ENCODE data around the gene CR2. TPM values are rescaled to one million over a fixed set of nuclear protein-coding genes. Genes with fewer than 3 reads are reported as not detected.
A peak's percentile ranks its signal among the peaks of the same experiment; 100 is the strongest.

CR2 gene
- total RNA-seq, 1 experiment from 2014 or later: not detected

DNA sequence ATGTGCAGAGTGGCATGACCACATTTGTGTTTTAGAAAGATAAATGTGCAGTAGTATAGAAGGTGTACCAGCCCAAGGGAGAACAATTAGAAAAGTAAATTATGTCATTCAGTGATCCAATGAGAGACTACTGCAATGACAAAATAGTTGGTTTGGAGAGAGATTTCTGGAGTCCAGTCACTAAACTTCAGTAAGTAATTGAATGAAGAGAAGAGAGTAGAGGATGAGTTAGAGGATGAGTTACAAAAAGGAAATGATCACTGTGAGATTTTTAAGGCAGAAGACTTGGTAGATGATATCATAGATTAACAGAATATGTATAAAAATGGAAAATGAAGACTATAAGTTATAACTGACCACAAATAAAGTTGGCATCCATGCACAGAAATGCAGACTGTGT is 8.4 kb downstream of the CR2 start:
- POLR2A ChIA-PET (ENCODE audit: unreplicated experiment): no interaction called here
- CTCF ChIA-PET: interaction anchor here (0.6 kb wide), 1 partner anchor 350 kb away, joined by 3 read pairs; no protein-coding TSS in a partner anchor
- no peak overlapping the region for H3K27ac ChIP-seq (ENCODE audit: low read length)

DNA sequence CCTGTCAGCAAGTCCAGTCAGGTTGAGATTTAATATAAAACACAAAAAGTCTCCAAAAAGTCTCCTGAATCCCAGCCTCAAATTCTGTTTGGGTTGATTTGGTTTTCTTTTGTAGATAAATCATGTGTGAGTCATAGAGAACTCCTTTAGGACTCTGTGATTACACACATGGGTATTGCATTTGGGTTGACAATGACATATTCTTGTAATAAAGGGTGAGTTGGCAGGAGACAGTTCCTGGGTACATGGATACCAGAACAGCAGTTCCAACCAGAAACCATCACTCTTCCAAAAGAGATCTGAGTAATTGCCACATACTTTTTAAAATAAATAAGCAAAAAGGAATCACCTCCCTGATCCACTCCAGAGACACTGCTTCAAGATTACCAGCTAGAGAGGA is 8.9 kb downstream of the CR2 start:
- TF ChIP-seq EZH2phosphoT487 (IDR thresholded peaks at IDR 0.05; ENCODE audit: borderline replicate concordance, low read length) (no peak), EZH2 (IDR thresholded peaks at IDR 0.05; ENCODE audit: low read length, unreplicated experiment) (no peak), CTCF (conservative IDR thresholded peaks at IDR 0.05; ENCODE audit: low read depth, low read length) (no peak)
- ATAC-seq (peak; percentile 71), DNase-seq (peak; percentile 65)
- BruUV-seq (replicated peaks): no TSS peak
- peaks cover 91% of the 10 kb centered on the region for H3K27me3 ChIP-seq (ENCODE audit: low read length)
- no peaks in the 10 kb centered on the region for H3K4me1 ChIP-seq (ENCODE audit: insufficient read depth, low read length)
- H3K9me3 ChIP-seq (ENCODE audit: low read length): no peaks in the 10 kb centered on the region
- no peaks in the 10 kb centered on the region for H4K20me1 ChIP-seq (ENCODE audit: low read length)
- no peak overlapping the region for H2AFZ ChIP-seq (ENCODE audit: low read length)
- H3K36me3 ChIP-seq (ENCODE audit: low read depth, low read length): no peaks in the 10 kb centered on the region
- H3F3A ChIP-seq (ENCODE audit: low read length, unreplicated experiment): no peaks in the 10 kb centered on the region
- H3K9ac ChIP-seq (ENCODE audit: low read length): no peak overlapping the region
- no peak overlapping the region for H3K4me3 ChIP-seq (ENCODE audit: low read length)
- ChIA-PET POLR2A (ENCODE audit: unreplicated experiment) (no interaction called here), CTCF (interaction anchor here (0.6 kb wide), 1 partner anchor 611 kb away, joined by 3 read pairs; no protein-coding TSS in a partner anchor)
- H3K79me2 ChIP-seq (ENCODE audit: low read length): no peaks in the 10 kb centered on the region
- intact Hi-C loops (cut with micrococcal nuclease): no loop called here
- no peak overlapping the region for H3K4me2 ChIP-seq (ENCODE audit: low read length)
- H3K27ac ChIP-seq (ENCODE audit: low read length): no peak overlapping the region
- H3K9me2 ChIP-seq (replicated peaks; ENCODE audit: low read length): no peaks in the 10 kb centered on the region

More for the DNA sequence above, 8.4 kb downstream of the CR2 start:
- BruUV-seq (replicated peaks): no TSS peak
- H3F3A ChIP-seq (ENCODE audit: low read length, unreplicated experiment): no peaks in the 10 kb centered on the region
- no peaks in the 10 kb centered on the region for H3K9me2 ChIP-seq (replicated peaks; ENCODE audit: low read length)
- no peaks in the 10 kb centered on the region for H3K9me3 ChIP-seq (ENCODE audit: low read length)
- no peak overlapping the region for H2AFZ ChIP-seq (ENCODE audit: low read length)
- DNase-seq (no peak), ATAC-seq (no peak)
- H3K9ac ChIP-seq (ENCODE audit: low read length): no peak overlapping the region
- no peak overlapping the region for H3K4me2 ChIP-seq (ENCODE audit: low read length)
- peaks cover 91% of the 10 kb centered on the region for H3K27me3 ChIP-seq (ENCODE audit: low read length)
- intact Hi-C loops (cut with micrococcal nuclease): no loop called here
- H4K20me1 ChIP-seq (ENCODE audit: low read length): no peaks in the 10 kb centered on the region
- no peaks in the 10 kb centered on the region for H3K36me3 ChIP-seq (ENCODE audit: low read depth, low read length)
- TF ChIP-seq CTCF (conservative IDR thresholded peaks at IDR 0.05; ENCODE audit: low read depth, low read length): no peak
- no peak for TF ChIP-seq EZH2 (IDR thresholded peaks at IDR 0.05; ENCODE audit: low read length, unreplicated experiment)
- TF ChIP-seq EZH2phosphoT487 (IDR thresholded peaks at IDR 0.05; ENCODE audit: borderline replicate concordance, low read length): no peak
- no peak overlapping the region for H3K4me3 ChIP-seq (ENCODE audit: low read length)
- no peaks in the 10 kb centered on the region for H3K79me2 ChIP-seq (ENCODE audit: low read length)
- H3K4me1 ChIP-seq (ENCODE audit: insufficient read depth, low read length): no peaks in the 10 kb centered on the region

DNA sequence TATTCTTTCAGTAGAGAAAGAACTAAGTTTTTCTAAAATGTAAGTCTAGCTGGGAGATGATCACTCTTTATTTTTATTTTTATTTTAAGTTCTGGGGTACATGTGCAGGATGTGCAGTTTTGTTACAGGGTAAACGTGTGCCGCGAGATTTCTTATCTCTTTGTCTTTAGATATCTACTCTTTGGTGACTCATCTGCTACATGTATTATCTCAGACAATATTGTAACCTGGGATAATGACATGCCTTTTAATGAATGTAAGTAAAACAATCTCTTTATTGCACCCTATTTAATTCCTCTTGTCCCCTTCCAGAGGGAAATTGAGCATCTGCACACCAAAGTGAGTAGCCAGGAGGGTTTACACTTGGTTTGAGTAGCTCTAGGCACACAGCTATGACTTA is 9.4 kb downstream of the CR2 start:
- H3K9me2 ChIP-seq (replicated peaks; ENCODE audit: low read length): no peaks in the 10 kb centered on the region
- H3F3A ChIP-seq (ENCODE audit: low read length, unreplicated experiment): no peaks in the 10 kb centered on the region
- H3K4me1 ChIP-seq (ENCODE audit: insufficient read depth, low read length): no peaks in the 10 kb centered on the region
- no peak overlapping the region for H3K27ac ChIP-seq (ENCODE audit: low read length)
- H3K4me2 ChIP-seq (ENCODE audit: low read length): no peak overlapping the region
- no peaks in the 10 kb centered on the region for H4K20me1 ChIP-seq (ENCODE audit: low read length)
- no peaks in the 10 kb centered on the region for H3K36me3 ChIP-seq (ENCODE audit: low read depth, low read length)
- H3K4me3 ChIP-seq (ENCODE audit: low read length): no peak overlapping the region
- intact Hi-C loops (cut with micrococcal nuclease): no loop called here
- TF ChIP-seq CTCF (conservative IDR thresholded peaks at IDR 0.05; ENCODE audit: low read depth, low read length) (no peak), EZH2 (IDR thresholded peaks at IDR 0.05; ENCODE audit: low read length, unreplicated experiment) (no peak), EZH2phosphoT487 (IDR thresholded peaks at IDR 0.05; ENCODE audit: borderline replicate concordance, low read length) (no peak)
- ChIA-PET POLR2A (ENCODE audit: unreplicated experiment) (no interaction called here), CTCF (interaction anchor here (1.2 kb wide), 1 partner anchor 102 kb away, joined by 7 read pairs; no protein-coding TSS in a partner anchor)
- H3K79me2 ChIP-seq (ENCODE audit: low read length): no peaks in the 10 kb centered on the region
- peaks cover 91% of the 10 kb centered on the region for H3K27me3 ChIP-seq (ENCODE audit: low read length)
- no TSS peak for BruUV-seq (replicated peaks)
- ATAC-seq (no peak), DNase-seq (no peak)
- no peak overlapping the region for H3K9ac ChIP-seq (ENCODE audit: low read length)
- H3K9me3 ChIP-seq (ENCODE audit: low read length): no peaks in the 10 kb centered on the region
- no peak overlapping the region for H2AFZ ChIP-seq (ENCODE audit: low read length)
